H9 (cell line): Measurements from ENCODE around the gene PIP5KL1. TPM values are rescaled to one million over a fixed set of nuclear protein-coding genes. Genes with fewer than 3 reads are reported as not detected.
"Not testable (repeated sequence)": the region's sequence is repeated elsewhere in the genome, so short reads cannot be mapped to it uniquely, and the experiment has no call there.

Experiments used
- DNase-seq: peaks from one replicate; pipeline ENCODE4 v3.0.0-alpha.2; 2017
- H2AFZ ChIP-seq: one replicate; pipeline ENCODE4 v1.6.1; 2013; ENCODE audit warnings: mild to moderate bottlenecking, low read length, control low read depth, moderate library complexity
- H2AK5ac ChIP-seq: 2 replicates; pipeline ENCODE4 v1.6.1; 2013; ENCODE audit warnings: low read length, control low read depth, mixed read lengths; ENCODE audit not compliant: insufficient read length
- H2BK120ac ChIP-seq: one replicate; pipeline ENCODE4 v1.6.1; 2013; ENCODE audit warnings: low read depth, mild to moderate bottlenecking, low read length, control low read depth, inconsistent platforms; ENCODE audit not compliant: poor library complexity, severe bottlenecking
- H2BK12ac ChIP-seq: 2 replicates; pipeline ENCODE4 v1.6.1; 2013; ENCODE audit warnings: low read length, control low read depth, mixed read lengths, low read depth; ENCODE audit not compliant: insufficient read length
- H2BK15ac ChIP-seq: 2 replicates; pipeline ENCODE4 v1.6.1; 2013; ENCODE audit warnings: low read depth, low read length, control low read depth
- H2BK20ac ChIP-seq: one replicate; pipeline ENCODE4 v1.6.1; 2013; ENCODE audit warnings: low read depth, mild to moderate bottlenecking, low read length, control low read depth, inconsistent platforms; ENCODE audit not compliant: poor library complexity, severe bottlenecking
- H2BK5ac ChIP-seq: 2 replicates; pipeline ENCODE4 v1.6.1; 2013; ENCODE audit warnings: low read length, control low read depth, mixed read lengths; ENCODE audit not compliant: insufficient read length
- H3K14ac ChIP-seq: 2 replicates; pipeline ENCODE4 v1.6.1; 2013; ENCODE audit warnings: low read length, control low read depth; ENCODE audit not compliant: insufficient read depth
- H3K18ac ChIP-seq: 2 replicates; pipeline ENCODE4 v1.6.1; 2013; ENCODE audit warnings: low read depth, mild to moderate bottlenecking, mixed read lengths, low read length, control low read depth; ENCODE audit not compliant: insufficient read length
- H3K23ac ChIP-seq: 2 replicates; pipeline ENCODE4 v1.6.1; 2013; ENCODE audit warnings: low read length, control low read depth, mixed read lengths, low read depth; ENCODE audit not compliant: insufficient read length
- H3K23me2 ChIP-seq: 2 replicates; pipeline ENCODE4 v1.6.1; 2013; ENCODE audit warnings: low read depth, mild to moderate bottlenecking, mixed read lengths, low read length, control low read depth; ENCODE audit not compliant: insufficient read length, poor library complexity, severe bottlenecking
- H3K27ac ChIP-seq: 2 replicates; pipeline ENCODE4 v1.5.1; 2013; ENCODE audit warnings: low read length, control low read depth, mixed read lengths, low read depth; ENCODE audit not compliant: insufficient read length
- H3K27me3 ChIP-seq: 2 replicates; pipeline ENCODE4 v1.6.1; 2013; ENCODE audit warnings: low read length, control low read depth, inconsistent platforms; ENCODE audit not compliant: insufficient read depth
- H3K4ac ChIP-seq: 2 replicates; pipeline ENCODE4 v1.6.1; 2013; ENCODE audit warnings: low read depth, mild to moderate bottlenecking, control low read depth, inconsistent platforms, low read length, moderate library complexity
- H3K4me1 ChIP-seq: 2 replicates; pipeline ENCODE4 v1.6.1; 2013; ENCODE audit warnings: low read length, control low read depth, inconsistent platforms; ENCODE audit not compliant: insufficient read depth
- H3K4me2 ChIP-seq: 2 replicates; pipeline ENCODE4 v1.6.1; 2013; ENCODE audit warnings: low read length, control low read depth, mixed read lengths; ENCODE audit not compliant: insufficient read length, insufficient read depth
- H3K56ac ChIP-seq: 2 replicates; pipeline ENCODE4 v1.6.1; 2013; ENCODE audit warnings: low read depth, mild to moderate bottlenecking, mixed read lengths, low read length, control low read depth; ENCODE audit not compliant: insufficient read length
- H3K79me1 ChIP-seq: 2 replicates; pipeline ENCODE4 v1.6.1; 2013; ENCODE audit warnings: low read depth, mild to moderate bottlenecking, moderate library complexity, low read length, control low read depth, inconsistent platforms; ENCODE audit not compliant: insufficient read depth, poor library complexity, severe bottlenecking
- H3K79me2 ChIP-seq: 2 replicates; pipeline ENCODE4 v1.6.1; 2013; ENCODE audit warnings: low read length, control low read depth, inconsistent platforms; ENCODE audit not compliant: insufficient read depth
- H3K9ac ChIP-seq: 2 replicates; pipeline ENCODE4 v1.6.1; 2013; ENCODE audit warnings: low read length, control low read depth, mixed read lengths; ENCODE audit not compliant: insufficient read length; ENCODE audit errors: extremely low read depth
- H3K9me3 ChIP-seq: one replicate; pipeline ENCODE4 v1.6.1; 2013; ENCODE audit warnings: low read depth, low read length, inconsistent platforms; ENCODE audit not compliant: control insufficient read depth
- H3T11ph ChIP-seq: one replicate; pipeline ENCODE4 v1.6.1; 2013; ENCODE audit warnings: mild to moderate bottlenecking, low read length, control low read depth, inconsistent platforms
- H4K20me1 ChIP-seq: one replicate; pipeline ENCODE4 v1.6.1; 2013; ENCODE audit not compliant: control insufficient read depth, insufficient read length, insufficient read depth
- H4K5ac ChIP-seq: 2 replicates; pipeline ENCODE4 v1.6.1; 2013; ENCODE audit warnings: low read depth, mild to moderate bottlenecking, mixed read lengths, low read length, control low read depth; ENCODE audit not compliant: insufficient read length
- H4K8ac ChIP-seq: replicated peaks from 2 replicates; pipeline ENCODE4 v1.6.1; 2013; ENCODE audit warnings: low read length, control low read depth, mixed read lengths, low read depth; ENCODE audit not compliant: insufficient read length
- H4K91ac ChIP-seq: 2 replicates; pipeline ENCODE4 v1.6.1; 2013; ENCODE audit warnings: low read depth, mild to moderate bottlenecking, moderate library complexity, mixed read lengths, low read length, control low read depth; ENCODE audit not compliant: insufficient read length
- H3K27ac Mint-ChIP-seq, 3 experiments: 2 replicates in 2 of 3; 3 replicates in 1 of 3; pipeline ENCODE4 v1.8.0; 2020 to 2021; ENCODE audit warnings: mixed read lengths in 3 of 3, mild to moderate bottlenecking in 1 of 3, moderate library complexity in 1 of 3
- H3K27me3 Mint-ChIP-seq: 2 replicates; pipeline ENCODE4 v1.8.0; 2021; ENCODE audit warnings: low read depth, mild to moderate bottlenecking, moderate library complexity, mixed read lengths
- H3K36me3 Mint-ChIP-seq, 3 experiments: 2 replicates in 2 of 3; 3 replicates in 1 of 3; pipeline ENCODE4 v1.8.0; 2020 to 2021; ENCODE audit warnings: low read depth in 3 of 3, mixed read lengths in 3 of 3; ENCODE audit not compliant: insufficient read depth in 1 of 3
- H3K4me1 Mint-ChIP-seq, 2 experiments: 2 replicates each; pipeline ENCODE4 v1.8.0; 2020; ENCODE audit warnings: mixed read lengths in 2 of 2
- H3K4me3 Mint-ChIP-seq, 2 experiments: 2 replicates in 1 of 2; 3 replicates in 1 of 2; pipeline ENCODE4 v1.8.0; 2020 to 2021; ENCODE audit warnings: mild to moderate bottlenecking in 2 of 2, mixed read lengths in 2 of 2, moderate library complexity in 1 of 2
- H3K9me3 Mint-ChIP-seq, 2 experiments: 2 replicates in 1 of 2; 3 replicates in 1 of 2; pipeline ENCODE4 v1.8.0; 2020; ENCODE audit warnings: mild to moderate bottlenecking in 2 of 2, mixed read lengths in 2 of 2, moderate library complexity in 1 of 2
- WGBS: extraction: QIAGEN DNeasy Blood & Tissue Kit; methylation state at CpG from one replicate; pipeline ENCODE4 v1.1.7; 2013; ENCODE audit warnings: missing lambda C conversion rate, low lambda C conversion rate, mixed read lengths; ENCODE audit not compliant: insufficient read length; ENCODE audit errors: extremely low coverage; 5-methylcytosine and 5-hydroxymethylcytosine counted together
- total RNA-seq: library from RNA; stranded (reverse); gene quantifications from 2 replicates; pipeline ENCODE4 v1.2.1, GENCODE V29; 2021
- TF ChIP-seq, protein P1 (sequence below): fragments of 200-600 bp; sonication (generic); conservative IDR thresholded peaks from 3 replicates; pipeline ENCODE4 v1.8.0; 2021; ENCODE audit warnings: antibody characterized with exemption, mild to moderate bottlenecking

PIP5KL1 gene
- total RNA-seq, 1 experiment from 2014 or later = 11.6 TPM

GRCh38 chr9:127883959-127884358 lies 46.6 kb downstream of the PIP5KL1 start:
- no peak overlapping the region for H2BK15ac ChIP-seq
- no peak overlapping the region for H3K56ac ChIP-seq
- Mint-ChIP-seq H3K4me1 (peaks cover 6 to 20% of the 10 kb centered on the region in 2 experiments; a peak in 3 of 4 replicates), H3K27ac (peak overlapping the region in 2 of 3 experiments; percentile 40 to 51; a peak in 2 of 7 replicates), H3K27me3 (no peaks in the 10 kb centered on the region; the same call in none of the 2 replicates), H3K9me3 (no peaks in the 10 kb centered on the region), H3K36me3 (peaks cover 2 to 26% (median 26%) of the 10 kb centered on the region in 3 experiments; a peak in 5 of 7 replicates), H3K4me3 (no peak overlapping the region; a peak in 1 of 5 replicates)
- no peaks in the 10 kb centered on the region for H3K79me2 ChIP-seq
- H2BK20ac ChIP-seq = no peak overlapping the region
- H2BK120ac ChIP-seq = no peak overlapping the region
- no peak overlapping the region for H3K14ac ChIP-seq
- no peak overlapping the region for H3K4ac ChIP-seq
- no peak overlapping the region for H2AK5ac ChIP-seq
- H3K4me2 ChIP-seq = no peak overlapping the region
- H3K23me2 ChIP-seq = no peaks in the 10 kb centered on the region
- TF ChIP-seq, protein P1, sequence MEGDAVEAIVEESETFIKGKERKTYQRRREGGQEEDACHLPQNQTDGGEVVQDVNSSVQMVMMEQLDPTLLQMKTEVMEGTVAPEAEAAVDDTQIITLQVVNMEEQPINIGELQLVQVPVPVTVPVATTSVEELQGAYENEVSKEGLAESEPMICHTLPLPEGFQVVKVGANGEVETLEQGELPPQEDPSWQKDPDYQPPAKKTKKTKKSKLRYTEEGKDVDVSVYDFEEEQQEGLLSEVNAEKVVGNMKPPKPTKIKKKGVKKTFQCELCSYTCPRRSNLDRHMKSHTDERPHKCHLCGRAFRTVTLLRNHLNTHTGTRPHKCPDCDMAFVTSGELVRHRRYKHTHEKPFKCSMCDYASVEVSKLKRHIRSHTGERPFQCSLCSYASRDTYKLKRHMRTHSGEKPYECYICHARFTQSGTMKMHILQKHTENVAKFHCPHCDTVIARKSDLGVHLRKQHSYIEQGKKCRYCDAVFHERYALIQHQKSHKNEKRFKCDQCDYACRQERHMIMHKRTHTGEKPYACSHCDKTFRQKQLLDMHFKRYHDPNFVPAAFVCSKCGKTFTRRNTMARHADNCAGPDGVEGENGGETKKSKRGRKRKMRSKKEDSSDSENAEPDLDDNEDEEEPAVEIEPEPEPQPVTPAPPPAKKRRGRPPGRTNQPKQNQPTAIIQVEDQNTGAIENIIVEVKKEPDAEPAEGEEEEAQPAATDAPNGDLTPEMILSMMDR = no peak
- no peak overlapping the region for H4K5ac ChIP-seq
- H3K9ac ChIP-seq = no peak overlapping the region
- no peak overlapping the region for H4K91ac ChIP-seq
- no peaks in the 10 kb centered on the region for H3K4me1 ChIP-seq
- no peak overlapping the region for H3K23ac ChIP-seq
- H3K79me1 ChIP-seq = no peaks in the 10 kb centered on the region
- H3K27ac ChIP-seq = no peak overlapping the region
- no peaks in the 10 kb centered on the region for H3K27me3 ChIP-seq
- H2BK12ac ChIP-seq = no peak overlapping the region
- H2BK5ac ChIP-seq = no peak overlapping the region
- no peak for DNase-seq
- no peaks in the 10 kb centered on the region for H3K9me3 ChIP-seq
- no peak overlapping the region for H3K18ac ChIP-seq
- WGBS = no CpG with 5 or more reads among the region's 7 CpGs
- no peaks in the 10 kb centered on the region for H4K20me1 ChIP-seq
- H4K8ac ChIP-seq = no peak overlapping the region
- no peak overlapping the region for H2AFZ ChIP-seq
- no peak overlapping the region for H3T11ph ChIP-seq

GRCh38 chr9:127881715-127882114 lies 48.9 kb downstream of the PIP5KL1 start:
- not testable (repeated sequence) for H3K14ac ChIP-seq, H3K4ac ChIP-seq, H2AK5ac ChIP-seq, H3K27ac ChIP-seq, H3K9me3 Mint-ChIP-seq, H3T11ph ChIP-seq, DNase-seq, H4K8ac ChIP-seq, H3K18ac ChIP-seq, H3K4me1 ChIP-seq, H4K5ac ChIP-seq, H3K9ac ChIP-seq, H2BK120ac ChIP-seq, H4K91ac ChIP-seq, H4K20me1 ChIP-seq, H3K56ac ChIP-seq, H3K23ac ChIP-seq, H3K4me3 Mint-ChIP-seq, H2BK12ac ChIP-seq, H3K9me3 ChIP-seq, H2BK5ac ChIP-seq, H3K79me2 ChIP-seq, H2AFZ ChIP-seq, H3K27me3 ChIP-seq, H3K27me3 Mint-ChIP-seq, H2BK20ac ChIP-seq, H3K79me1 ChIP-seq, H3K27ac Mint-ChIP-seq, H2BK15ac ChIP-seq, H3K4me2 ChIP-seq
- peaks cover 6 to 35% of the 10 kb centered on the region in 2 experiments; a peak in 3 of 4 replicates for H3K4me1 Mint-ChIP-seq
- H3K36me3 Mint-ChIP-seq = peaks cover 2 to 15% (median 10%) of the 10 kb centered on the region in 3 experiments; a peak in 5 of 7 replicates
- no CpG with 5 or more reads among the region's 3 CpGs for WGBS
- peaks cover 12% of the 10 kb centered on the region for H3K23me2 ChIP-seq
